Endometrium (tissue), 2 donors: ENCODE results near the gene KTI12.
"Not testable (repeated sequence)": the region's sequence is repeated elsewhere in the genome, so short reads cannot be mapped to it uniquely, and the experiment has no call there.

Experiments
- FAIRE-seq: peaks from 2 replicates; lab custom pipeline; 2012; peaks lifted over from hg19 to GRCh38; lab: Jason Lieb, UNC
- donor health status: control.
- donor health status: control.

The KTI12 gene, protein sequence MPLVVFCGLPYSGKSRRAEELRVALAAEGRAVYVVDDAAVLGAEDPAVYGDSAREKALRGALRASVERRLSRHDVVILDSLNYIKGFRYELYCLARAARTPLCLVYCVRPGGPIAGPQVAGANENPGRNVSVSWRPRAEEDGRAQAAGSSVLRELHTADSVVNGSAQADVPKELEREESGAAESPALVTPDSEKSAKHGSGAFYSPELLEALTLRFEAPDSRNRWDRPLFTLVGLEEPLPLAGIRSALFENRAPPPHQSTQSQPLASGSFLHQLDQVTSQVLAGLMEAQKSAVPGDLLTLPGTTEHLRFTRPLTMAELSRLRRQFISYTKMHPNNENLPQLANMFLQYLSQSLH

DNA sequence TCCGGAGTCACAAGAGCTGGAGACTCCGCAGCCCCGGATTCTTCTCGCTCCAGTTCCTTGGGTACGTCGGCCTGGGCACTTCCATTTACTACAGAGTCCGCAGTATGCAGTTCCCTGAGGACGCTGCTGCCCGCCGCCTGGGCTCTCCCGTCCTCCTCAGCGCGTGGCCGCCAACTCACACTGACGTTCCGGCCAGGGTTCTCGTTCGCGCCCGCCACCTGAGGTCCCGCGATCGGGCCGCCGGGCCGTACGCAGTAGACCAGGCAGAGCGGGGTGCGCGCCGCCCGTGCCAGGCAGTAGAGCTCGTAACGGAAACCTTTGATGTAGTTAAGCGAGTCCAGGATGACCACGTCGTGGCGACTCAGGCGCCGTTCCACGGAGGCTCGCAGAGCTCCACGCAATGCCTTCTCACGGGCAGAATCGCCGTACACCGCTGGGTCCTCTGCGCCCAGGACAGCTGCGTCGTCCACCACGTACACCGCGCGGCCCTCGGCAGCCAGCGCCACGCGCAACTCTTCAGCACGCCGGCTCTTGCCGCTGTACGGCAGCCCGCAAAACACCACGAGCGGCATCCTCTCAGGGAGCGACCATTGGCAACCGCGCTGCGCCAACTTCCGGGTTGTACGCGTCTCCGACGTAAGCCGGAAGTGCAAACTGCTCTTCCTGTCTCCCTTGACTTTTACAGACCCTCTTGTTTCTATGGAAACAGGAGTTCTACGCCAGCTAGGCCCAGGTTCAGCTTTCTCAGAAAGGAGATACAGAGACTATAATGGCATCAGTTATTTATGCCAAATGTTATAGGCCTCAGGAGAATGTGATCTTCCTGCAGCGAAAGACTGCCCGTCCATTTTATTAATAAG, at the start of gene KTI12:
Gene KTI12 (minus strand): TSS at position 621 of the 860 bp plus-strand sequence. CDS start 49 bp downstream, at position 572.
- FAIRE-seq = no peak

GRCh38 chr1:52080014-52080415, 46.4 kb upstream of the KTI12 start:
- FAIRE-seq = no peak

DNA sequence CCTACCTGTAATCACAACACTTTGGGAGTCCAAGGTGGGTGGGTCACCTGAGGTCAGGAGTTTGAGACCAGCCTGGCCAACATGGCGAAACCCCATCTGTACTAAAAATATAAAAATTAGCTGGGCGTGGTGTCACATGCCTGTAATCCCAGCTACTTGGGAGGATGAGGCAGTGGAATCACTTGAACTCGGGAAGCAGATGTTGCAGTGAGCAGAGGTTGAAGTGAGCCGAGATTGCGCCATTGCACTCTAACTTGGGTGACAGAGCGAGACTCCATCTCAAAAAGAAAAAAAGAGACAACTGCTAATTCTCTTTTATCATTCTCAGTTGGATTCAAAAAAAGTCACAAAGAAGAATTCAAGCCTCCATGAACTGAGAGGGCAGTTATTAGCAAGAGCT, 43.7 kb upstream of the KTI12 start:
- FAIRE-seq = not testable (repeated sequence)

- no peak for FAIRE-seq
These were observed 38.7 kb upstream of the KTI12 start for GRCh38 chr1:52072291-52072690.

DNA sequence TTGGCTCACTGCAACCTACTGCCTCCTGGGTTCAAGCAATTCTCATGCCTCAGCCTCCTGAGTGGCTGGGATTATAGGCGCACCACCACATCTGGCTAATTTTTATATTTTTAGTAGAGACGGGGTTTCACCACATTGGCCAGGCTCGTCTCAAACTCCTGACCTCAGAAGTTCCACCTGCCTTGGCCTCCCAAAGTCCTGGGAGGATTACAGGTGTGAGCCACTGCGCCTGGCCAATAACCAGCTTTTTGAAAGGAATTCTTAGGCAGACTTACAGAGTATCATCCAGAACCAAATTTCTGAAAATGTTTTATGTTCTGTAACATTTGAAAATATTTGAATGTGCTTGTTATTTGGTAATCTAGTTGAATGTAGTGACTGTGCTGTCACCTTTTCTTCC, 37.1 kb upstream of the KTI12 start:
- FAIRE-seq = no peak

GRCh38 chr1:52063192-52063591, 29.6 kb upstream of the KTI12 start:
- FAIRE-seq = no peak

GRCh38 chr1:52060822-52061221, 27.2 kb upstream of the KTI12 start:
- no peak for FAIRE-seq

GRCh38 chr1:52059888-52060287, 26.3 kb upstream of the KTI12 start:
- FAIRE-seq = no peak

- FAIRE-seq = no peak
These were observed 25.7 kb upstream of the KTI12 start for GRCh38 chr1:52059321-52059720.

DNA sequence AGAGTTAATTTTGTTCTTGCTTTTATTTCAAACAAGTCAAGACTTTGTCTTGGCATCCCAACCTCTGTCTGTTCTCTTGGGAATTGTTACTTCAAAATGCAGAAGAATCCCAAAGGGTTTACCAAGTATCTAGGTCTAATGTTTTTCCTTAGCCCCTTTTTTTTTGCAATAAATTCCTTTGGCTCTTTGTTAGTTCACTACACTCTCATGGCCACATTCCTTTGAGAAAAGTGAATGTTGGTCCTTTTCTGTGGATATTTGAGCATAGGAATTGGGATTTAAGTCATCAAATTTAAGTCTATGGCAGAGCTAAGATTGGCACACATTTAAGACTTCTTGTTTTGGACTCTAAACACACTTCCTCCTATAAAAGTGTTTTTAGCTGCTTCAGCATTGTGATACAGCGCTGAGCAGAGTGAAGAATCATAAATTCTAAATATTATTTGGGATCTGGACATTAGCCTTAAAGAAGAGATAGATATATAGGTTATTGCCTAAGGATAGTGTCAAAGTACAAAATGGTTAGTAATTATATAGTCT, 24.3 kb upstream of the KTI12 start:
- FAIRE-seq = no peak

- no peak for FAIRE-seq
These were observed 23.6 kb upstream of the KTI12 start for GRCh38 chr1:52057255-52057654.

DNA sequence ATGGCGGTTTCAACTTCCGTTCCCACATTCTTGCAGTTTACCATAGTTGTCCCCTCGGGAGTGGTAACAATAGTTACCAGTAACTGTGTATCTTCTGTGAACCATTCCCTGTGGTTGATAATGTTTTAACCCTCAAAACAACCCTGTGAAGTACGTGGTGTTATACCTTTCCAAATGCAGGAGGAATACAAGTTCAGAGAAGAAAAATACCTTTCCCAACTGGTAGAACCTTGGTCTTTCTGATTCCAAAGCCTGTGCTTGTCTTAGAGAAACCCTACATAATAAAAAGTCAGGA, 23.3 kb upstream of the KTI12 start:
- no peak for FAIRE-seq

DNA sequence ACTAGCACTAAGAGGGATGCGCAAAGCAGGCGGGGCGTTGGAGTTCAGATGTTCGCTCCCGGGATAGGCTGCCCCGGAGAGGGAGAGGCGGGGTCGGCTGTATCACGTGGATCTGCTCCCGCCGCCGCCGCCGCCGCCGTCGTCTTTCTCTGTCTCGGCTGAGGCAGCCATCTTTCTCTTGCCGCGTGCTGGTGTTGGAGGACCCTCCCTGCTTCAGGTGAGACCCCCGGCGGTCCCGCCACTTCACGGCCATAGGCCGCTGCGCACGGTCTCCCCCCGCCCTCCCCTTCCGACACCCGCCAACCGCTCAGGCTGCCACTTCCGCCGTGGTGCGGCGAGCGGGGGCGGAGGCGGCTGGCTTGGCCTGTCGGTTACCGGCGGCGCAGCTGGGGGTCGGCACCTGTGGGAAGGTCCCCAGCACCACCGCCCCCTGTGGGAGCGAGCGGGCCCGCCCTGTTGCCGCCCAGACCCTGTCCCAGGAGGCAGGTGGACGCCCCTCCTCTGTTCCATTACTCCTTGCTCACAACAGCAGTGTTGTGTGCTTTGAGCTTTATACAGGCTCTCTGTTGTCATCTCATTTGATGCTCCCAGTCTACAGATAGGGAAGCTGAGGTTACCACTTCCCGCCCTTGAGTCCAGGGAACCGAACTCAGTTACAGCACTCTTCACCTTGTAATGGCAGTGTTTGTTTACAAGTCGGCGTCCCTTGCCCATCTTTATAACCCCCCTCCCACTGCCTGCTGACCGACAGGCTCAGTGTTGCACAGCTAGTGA, 22.7 kb upstream of the KTI12 start, which contains the start of gene BTF3L4:
Gene BTF3L4 (plus strand): TSS at position 133 of the 774 bp plus-strand sequence. CDS start 3,553 bp downstream, outside the sequence.
- FAIRE-seq = peak; percentile 76

GRCh38 chr1:52055866-52056162, 22.2 kb upstream of the KTI12 start:
- no peak for FAIRE-seq

- no peak for FAIRE-seq
These were observed 21.7 kb upstream of the KTI12 start, which contains the start of gene TXNDC12 for GRCh38 chr1:52055066-52055865. TSS of gene TXNDC12 (minus strand) at chr1:52055191. CDS start at chr1:52055096, 95 bp downstream.

DNA sequence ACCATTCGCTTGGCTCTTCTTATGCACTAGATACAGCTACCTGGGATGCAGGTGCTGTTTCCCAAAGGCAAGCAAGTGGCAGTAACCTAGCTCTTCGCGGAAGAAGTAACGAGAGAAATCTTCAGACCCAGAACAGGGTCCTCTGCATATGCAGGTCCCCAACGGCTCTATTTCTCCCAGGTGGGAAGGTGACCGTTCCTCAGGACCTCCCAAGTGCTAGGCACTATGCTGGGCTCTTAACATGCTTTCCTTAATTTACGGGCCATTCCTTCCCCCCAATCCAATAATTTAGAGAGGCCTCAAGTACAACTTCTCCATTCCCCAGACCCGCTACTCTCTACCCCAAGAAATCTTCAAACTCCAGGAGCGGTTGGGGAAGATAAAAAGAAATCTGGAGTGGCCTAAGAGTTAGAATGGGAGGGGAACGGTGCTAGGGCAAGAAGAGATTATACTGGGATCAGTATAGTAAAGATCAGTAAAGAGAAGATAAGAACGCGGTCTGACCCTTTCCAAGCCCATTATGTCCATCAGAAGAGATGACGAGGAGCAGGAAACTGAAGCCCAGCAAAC, 21.0 kb upstream of the KTI12 start:
- FAIRE-seq = no peak

GRCh38 chr1:52053862-52054261, 20.3 kb upstream of the KTI12 start:
- FAIRE-seq = no peak

GRCh38 chr1:52049337-52049736, 15.7 kb upstream of the KTI12 start:
- FAIRE-seq = not testable (repeated sequence)

- FAIRE-seq = not testable (repeated sequence)
These were observed 12.1 kb upstream of the KTI12 start for GRCh38 chr1:52045666-52046195.

GRCh38 chr1:52045236-52045635, 11.6 kb upstream of the KTI12 start:
- no peak for FAIRE-seq
